HepG2 (cell line): Measurements from ENCODE around the gene LIME1. TPM values are rescaled to one million over a fixed set of nuclear protein-coding genes. Genes with fewer than 3 reads are reported as not detected.

ENCODE experiments used
- AKAP8 ChIP-seq: sonication (generic); formaldehyde crosslinking; IDR thresholded peaks from 2 replicates; pipeline ENCODE4 v1.5.1; 2020; ENCODE audit warnings: mild to moderate bottlenecking, missing genetic modification reagents
- ARNT ChIP-seq: fragments of 450-650 bp; IDR thresholded peaks from 2 replicates; pipeline ENCODE4 v1.6.1; 2017
- ARNTL ChIP-seq: sonication (generic); formaldehyde crosslinking; IDR thresholded peaks from 2 replicates; pipeline ENCODE4 v1.4.0; 2020; ENCODE audit warnings: mild to moderate bottlenecking, missing genetic modification reagents
- DBP ChIP-seq: sonication (generic); formaldehyde crosslinking; IDR thresholded peaks from 2 replicates; pipeline ENCODE4 v1.4.0; 2020; ENCODE audit warnings: missing genetic modification reagents; ENCODE audit errors: not compliant biosample characterization
- HNRNPL ChIP-seq: fragments of 200-400 bp; formaldehyde crosslinking; IDR thresholded peaks from 2 replicates; pipeline ENCODE4 v1.6.1; 2017; ENCODE audit warnings: mild to moderate bottlenecking, low read depth, low read length
- IRF2 ChIP-seq: IDR thresholded peaks from 2 replicates; pipeline ENCODE4 v1.6.1; 2018; ENCODE audit warnings: missing genetic modification reagents, missing compliant biosample characterization
- IRX3 ChIP-seq: sonication (generic); formaldehyde crosslinking; IDR thresholded peaks from 2 replicates; pipeline ENCODE4 v1.8.1; 2023; ENCODE audit warnings: mild to moderate bottlenecking, low read depth, missing genetic modification reagents, borderline replicate concordance
- MYNN ChIP-seq: sonication (generic); formaldehyde crosslinking; IDR thresholded peaks from 2 replicates; pipeline ENCODE4 v1.4.0; 2020; ENCODE audit warnings: mild to moderate bottlenecking, low read depth, missing genetic modification reagents
- NBN ChIP-seq: fragments of 450-650 bp; conservative IDR thresholded peaks from 2 replicates; pipeline ENCODE4 v1.6.1; 2017
- PCBP2 ChIP-seq: fragments of 200-400 bp; formaldehyde crosslinking; optimal IDR thresholded peaks from 2 replicates; pipeline ENCODE3; 2018; ENCODE audit warnings: low read length, low read depth; ENCODE audit not compliant: poor library complexity, severe bottlenecking
- POLR2A ChIP-seq, 2 experiments: IDR thresholded peaks; 2 replicates each; pipeline ENCODE4 v1.6.1; 2011; ENCODE audit warnings: low read depth in 2 of 2, low read length in 2 of 2, mild to moderate bottlenecking in 1 of 2, moderate library complexity in 1 of 2; ENCODE audit not compliant: insufficient read depth in 1 of 2
- SAP130 ChIP-seq: IDR thresholded peaks from 2 replicates; pipeline ENCODE4 v1.6.1; 2016; ENCODE audit warnings: low read depth
- SATB2 ChIP-seq: sonication (generic); formaldehyde crosslinking; IDR thresholded peaks from 2 replicates; pipeline ENCODE4 v1.5.0; 2020; ENCODE audit warnings: missing genetic modification reagents
- TAF1 ChIP-seq: sonication (generic); formaldehyde crosslinking; IDR thresholded peaks from 2 replicates; pipeline ENCODE4 v1.4.0; 2020; ENCODE audit warnings: missing genetic modification reagents
- TRIM24 ChIP-seq: sonication (generic); formaldehyde crosslinking; IDR thresholded peaks from 2 replicates; pipeline ENCODE4 v1.8.0; 2022; ENCODE audit warnings: mild to moderate bottlenecking, missing genetic modification reagents
- ZBTB34 ChIP-seq: sonication (generic); formaldehyde crosslinking; IDR thresholded peaks from 2 replicates; pipeline ENCODE4 v1.8.0; 2022; ENCODE audit warnings: mild to moderate bottlenecking, missing genetic modification reagents
- ZC3H13 ChIP-seq: sonication (generic); formaldehyde crosslinking; IDR thresholded peaks from 2 replicates; pipeline ENCODE4 v1.8.1; 2023; ENCODE audit warnings: mild to moderate bottlenecking, missing genetic modification reagents, moderate library complexity
- ZGPAT ChIP-seq: IDR thresholded peaks from 2 replicates; pipeline ENCODE4 v1.6.1; 2016; ENCODE audit warnings: mild to moderate bottlenecking
- ZMYM4 ChIP-seq: sonication (generic); formaldehyde crosslinking; IDR thresholded peaks from 2 replicates; pipeline ENCODE4 v1.8.1; 2023; ENCODE audit warnings: mild to moderate bottlenecking, missing genetic modification reagents
- ZNF18 ChIP-seq: sonication (generic); formaldehyde crosslinking; IDR thresholded peaks from 2 replicates; pipeline ENCODE4 v1.8.0; 2022; ENCODE audit warnings: mild to moderate bottlenecking, missing genetic modification reagents; ENCODE audit not compliant: insufficient replicate concordance
- ZNF274 ChIP-seq: sonication (generic); formaldehyde crosslinking; IDR thresholded peaks from 2 replicates; pipeline ENCODE4 v1.5.1; 2020; ENCODE audit warnings: mild to moderate bottlenecking, missing genetic modification reagents
- ZNF354B ChIP-seq: sonication (generic); formaldehyde crosslinking; IDR thresholded peaks from 2 replicates; pipeline ENCODE4 v1.8.0; 2022; ENCODE audit warnings: mild to moderate bottlenecking, missing genetic modification reagents
- ZNF550 ChIP-seq: sonication (generic); formaldehyde crosslinking; IDR thresholded peaks from 2 replicates; pipeline ENCODE4 v1.4.0; 2020; ENCODE audit warnings: mild to moderate bottlenecking, missing genetic modification reagents, borderline replicate concordance
- ZNF562 ChIP-seq: sonication (generic); formaldehyde crosslinking; IDR thresholded peaks from 2 replicates; pipeline ENCODE4 v1.8.0; 2022; ENCODE audit warnings: missing genetic modification reagents, borderline replicate concordance
- ZNF605 ChIP-seq: sonication (generic); formaldehyde crosslinking; IDR thresholded peaks from 2 replicates; pipeline ENCODE4 v1.8.0; 2022; ENCODE audit warnings: mild to moderate bottlenecking, missing genetic modification reagents
- polyA plus RNA-seq, 8 experiments: library from polyadenylated mRNA; depleted of rRNA in 3 of 8; stranded (reverse) in 7 of 8; unstranded in 1 of 8; fragments of >200 nt; fragmentation: Illumina TruSeq in 4 of 8; extraction: Trizol in 4 of 8; gene quantifications; 2 replicates each; pipeline versions ENCODE4 v1.2.1 to v1.2.3, GENCODE V29; 2011 to 2016; ENCODE audit warnings: low read depth in 4 of 8, missing spikeins in 1 of 8, mixed read lengths in 1 of 8; ENCODE audit not compliant: insufficient read depth in 1 of 8
- total RNA-seq, 5 experiments: library from RNA; depleted of rRNA; stranded (reverse); fragments of >200 nt; fragmentation: Illumina TruSeq; extraction: Trizol; gene quantifications; 2 replicates each; pipeline ENCODE4 v1.2.3, GENCODE V29; 2016; ENCODE audit warnings: low read depth in 1 of 5

Gene LIME1
- total and polyA plus RNA-seq, 2 of the 13 experiments (the other 11 are each of a cell fraction or from before 2014, with no cell fraction given) = 13.0 to 61.5 TPM

GRCh38 chr20:63735859-63736718, at the start of gene LIME1 (continued):
- TF ChIP-seq ZNF274 (CRISPR knock-in tag) (0 out of 2 replicates have a peak, but pooled peaks have one; percentile 31), ZNF605 (CRISPR knock-in tag) (no peak), MYNN (CRISPR knock-in tag) (no peak), ZNF562 (CRISPR knock-in tag) (no peak), SAP130 (CRISPR knock-in tag) (no peak), TRIM24 (no peak), IRF2 (CRISPR knock-in tag) (no peak), ZBTB34 (CRISPR knock-in tag) (no peak), HNRNPL (peak; percentile 93), NBN (no peak), ZNF18 (no peak), IRX3 (CRISPR knock-in tag) (no peak), POLR2A (IDR thresholded peaks at IDR 0.05; ENCODE audit: insufficient read depth in 1 of 2, low read depth in 2 of 2, low read length in 2 of 2) (no peak), AKAP8 (CRISPR knock-in tag) (peak; percentile 77), ZNF550 (CRISPR knock-in tag) (no peak), TAF1 (CRISPR knock-in tag) (no peak), ZGPAT (CRISPR knock-in tag) (no peak), ARNTL (CRISPR knock-in tag) (0 out of 2 replicates have a peak, but pooled peaks have one; percentile 3), SATB2 (CRISPR knock-in tag) (no peak), ZNF354B (CRISPR knock-in tag) (no peak), PCBP2 (no peak), ZMYM4 (no peak), ARNT (no peak), DBP (CRISPR knock-in tag) (no peak), ZC3H13 (CRISPR knock-in tag) (peak; percentile 69; the same call in 1 of the 2 replicates)
